ENCODE results near the gene MOB2.

Gene MOB2

GRCh38 chr11:1484061-1484671 is 2.4 kb downstream of the MOB2 start:
- no peak for DNase-seq

DNA sequence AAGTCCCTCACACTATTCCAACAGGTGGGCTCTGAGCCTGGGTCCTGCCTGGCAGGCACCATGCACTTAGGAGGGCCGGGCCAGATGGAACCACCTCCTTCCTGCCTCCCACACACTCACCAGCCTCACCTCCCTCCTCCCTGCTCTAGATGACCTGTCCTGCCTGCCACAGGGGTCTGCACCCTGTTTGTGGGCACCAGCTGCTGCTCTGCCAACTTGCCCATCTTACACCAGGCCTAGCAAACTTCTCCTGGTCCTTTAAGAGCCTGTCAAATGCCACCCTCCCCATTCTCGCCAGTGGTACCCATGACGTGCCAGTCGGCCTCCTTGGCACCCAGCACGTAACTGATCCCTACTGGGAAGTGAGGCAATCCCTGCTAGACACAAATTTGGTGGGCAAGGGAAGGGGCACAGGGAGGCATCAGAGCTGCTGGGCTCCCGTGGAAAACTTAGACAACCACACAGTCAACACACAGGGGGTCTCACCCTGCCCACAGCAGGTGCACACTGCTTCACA is 3.1 kb downstream of the MOB2 start:
- no peak for DNase-seq

GRCh38 chr11:1482581-1483444 is 3.8 kb downstream of the MOB2 start:
- DNase-seq, result no peak

- no peak for DNase-seq
Observed at GRCh38 chr11:1481861-1482441, 4.6 kb downstream of the MOB2 start.

DNA sequence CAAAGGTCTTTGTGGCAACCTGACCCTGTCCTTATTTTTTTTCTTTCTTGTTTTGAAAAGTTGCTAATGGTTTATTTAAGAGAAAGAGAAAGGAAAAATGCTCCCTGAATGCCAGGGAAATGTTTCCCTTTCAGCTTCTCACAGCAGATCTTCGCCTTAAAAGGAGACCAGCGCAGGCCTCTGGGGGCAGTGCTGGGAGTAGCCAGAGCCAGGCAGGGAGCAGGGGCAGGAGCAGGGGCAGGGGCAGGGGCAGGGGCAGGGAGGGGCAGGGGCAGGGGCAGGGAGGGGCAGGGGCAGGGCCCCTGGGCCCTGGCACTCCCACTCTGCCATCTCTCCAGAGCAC is 5.1 kb downstream of the MOB2 start:
- no peak for DNase-seq

DNA sequence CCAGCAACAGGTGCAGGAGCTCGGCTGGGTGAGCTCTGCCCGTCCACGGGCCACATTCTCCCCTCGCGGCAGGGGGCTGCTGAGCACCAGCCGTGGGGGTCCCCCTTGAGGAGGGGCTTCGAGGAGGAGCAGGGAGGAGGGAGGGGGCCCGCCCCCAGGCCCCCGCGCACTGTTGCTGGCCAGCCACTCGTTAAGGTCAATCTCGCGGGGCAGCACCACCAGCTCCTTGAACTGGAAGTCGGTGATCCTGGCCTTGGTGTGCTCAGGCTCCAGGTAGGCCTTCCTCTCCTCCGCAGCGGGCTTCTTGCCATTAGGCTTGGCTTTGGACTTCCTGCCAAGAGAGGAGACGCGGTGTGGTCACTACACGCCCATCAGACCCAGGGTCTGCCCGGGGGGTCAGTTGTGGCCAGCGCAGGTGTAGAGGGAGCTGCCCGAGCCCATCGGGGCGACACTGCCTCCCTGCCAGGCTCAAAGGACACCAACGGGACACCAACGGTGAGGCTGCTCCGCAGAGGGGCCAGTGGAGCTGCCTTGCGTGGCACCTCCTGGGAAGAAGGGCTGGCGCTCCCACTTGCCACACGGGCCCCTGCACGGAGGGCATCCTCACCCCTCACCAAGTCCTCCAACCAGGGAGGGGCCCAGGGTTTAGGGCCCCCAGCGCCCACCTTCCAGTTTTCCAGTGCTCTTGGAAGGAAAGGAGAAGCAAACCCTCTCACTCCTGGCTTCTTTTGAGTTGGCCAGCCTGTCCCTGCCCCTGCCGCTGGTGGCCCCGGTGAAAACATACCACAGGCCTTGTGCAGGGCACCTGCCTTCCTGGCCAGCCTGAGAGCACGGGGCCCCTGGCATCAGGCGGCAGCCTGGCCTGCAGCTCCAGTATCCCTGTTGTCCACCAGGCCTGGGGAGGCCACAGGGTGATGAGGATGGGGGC is 5.8 kb downstream of the MOB2 start:
- DNase-seq, result no peak

GRCh38 chr11:1480191-1480554 is 6.4 kb downstream of the MOB2 start:
- no peak for DNase-seq

DNA sequence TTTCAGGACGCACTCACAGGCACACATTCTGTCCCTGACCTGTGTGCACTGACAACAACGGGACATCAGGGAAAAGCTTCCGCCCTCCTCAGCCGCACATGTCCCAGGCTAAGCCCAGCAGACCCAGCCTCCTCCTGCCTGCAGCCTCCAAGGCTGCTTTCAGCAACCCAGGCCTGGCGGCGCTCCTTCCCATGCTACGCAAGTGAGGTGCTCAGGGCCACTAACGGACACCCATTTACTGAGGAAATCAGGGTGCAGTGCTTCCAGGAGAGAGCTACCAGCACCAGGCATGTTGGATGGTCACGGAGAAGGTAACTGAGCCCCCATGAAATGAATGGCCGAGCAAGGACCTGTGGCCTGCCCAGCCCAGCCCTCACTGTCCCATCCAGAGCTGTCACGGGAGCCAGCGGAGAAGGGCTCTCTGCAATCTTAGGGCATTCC is 6.9 kb downstream of the MOB2 start:
- DNase-seq, result no peak

DNA sequence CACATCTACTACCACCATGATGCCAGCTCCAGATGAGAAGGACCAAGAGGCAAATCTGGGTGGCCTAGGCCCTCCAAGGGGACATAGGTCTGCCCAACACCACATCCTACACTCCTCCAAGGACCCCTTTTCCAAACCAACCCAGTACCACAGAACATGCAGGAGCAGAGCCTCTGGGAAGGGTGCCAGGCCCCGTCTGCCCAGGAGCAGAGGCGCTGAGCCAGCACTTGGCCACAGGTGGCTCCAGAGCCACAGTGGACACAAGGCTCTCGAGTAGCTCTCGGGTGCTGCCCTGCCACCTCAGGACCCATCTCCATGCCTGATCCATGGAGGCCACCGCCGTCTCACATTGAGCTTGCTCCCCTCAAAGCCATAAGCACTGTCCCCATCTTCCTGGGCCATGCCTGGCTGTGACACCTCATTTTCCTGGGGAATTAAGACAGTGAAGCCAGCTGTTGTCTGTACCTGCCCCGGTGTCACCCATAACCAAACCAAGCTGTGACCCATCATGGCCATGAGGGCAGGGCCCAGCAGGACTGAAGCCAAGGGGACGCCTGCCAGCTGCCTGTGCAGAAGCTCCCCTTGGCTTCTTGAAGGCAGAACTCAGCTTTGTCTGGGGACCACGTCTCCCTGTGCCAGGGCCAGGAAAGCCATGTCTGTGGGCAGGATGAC is 7.4 kb downstream of the MOB2 start:
- no peak for DNase-seq

GRCh38 chr11:1478544-1478943 is 8.0 kb downstream of the MOB2 start:
- DNase-seq, result no peak

GRCh38 chr11:1478011-1478410 is 8.6 kb downstream of the MOB2 start:
- no peak for DNase-seq

- DNase-seq, result no peak
Observed at GRCh38 chr11:1476940-1477736, 9.4 kb downstream of the MOB2 start.

GRCh38 chr11:1475841-1476240 is 10.7 kb downstream of the MOB2 start:
- DNase-seq, result no peak

DNA sequence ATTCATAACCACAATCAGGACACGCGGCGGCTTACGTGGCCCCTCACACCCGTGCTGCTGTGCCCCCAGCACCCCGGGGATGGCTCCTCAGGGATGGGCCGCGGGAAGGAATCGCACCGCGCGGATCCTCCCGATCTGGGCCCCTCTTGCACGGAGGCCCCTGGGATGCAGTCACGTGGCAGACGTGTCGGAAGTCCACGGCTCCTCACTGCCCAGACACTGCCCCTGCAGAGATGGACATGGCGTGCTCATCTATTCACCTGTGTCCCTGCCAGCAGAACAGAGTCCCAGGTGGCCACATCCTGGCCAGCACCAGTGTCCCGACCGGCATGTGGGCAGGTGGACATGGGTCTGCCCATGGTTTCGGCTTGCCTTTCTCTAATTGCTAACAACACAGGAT is 12.8 kb downstream of the MOB2 start:
- DNase-seq, result no peak

DNA sequence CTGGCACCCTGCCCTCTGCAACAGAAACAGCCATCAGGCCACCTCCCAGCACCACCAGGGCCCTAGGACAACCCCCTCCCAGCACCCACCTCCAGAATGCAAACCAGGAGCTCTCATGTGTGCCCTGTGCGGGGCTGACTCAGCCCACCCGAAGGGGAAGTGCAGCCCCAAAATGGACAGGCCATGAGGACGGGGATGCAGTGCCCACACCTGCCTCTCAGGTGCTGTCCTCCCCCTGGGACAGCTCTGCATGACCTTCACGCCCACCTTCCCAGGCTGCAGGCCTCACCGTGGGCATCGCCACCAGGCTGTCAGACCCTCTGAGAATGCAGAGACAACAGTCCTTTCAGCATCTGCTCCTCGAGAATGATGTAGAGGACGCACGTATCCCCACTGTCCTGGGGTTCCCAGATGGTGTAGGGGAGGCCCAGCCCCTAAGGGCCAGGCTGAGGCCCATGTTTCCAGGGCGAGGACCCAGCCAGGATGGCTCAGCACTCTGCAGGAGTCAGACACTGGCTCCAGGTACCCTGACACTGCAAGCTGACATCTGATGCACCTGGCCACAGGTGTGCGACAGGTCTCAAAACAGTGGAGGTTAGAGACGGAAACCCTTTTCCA is 13.5 kb downstream of the MOB2 start:
- DNase-seq, result no peak

DNA sequence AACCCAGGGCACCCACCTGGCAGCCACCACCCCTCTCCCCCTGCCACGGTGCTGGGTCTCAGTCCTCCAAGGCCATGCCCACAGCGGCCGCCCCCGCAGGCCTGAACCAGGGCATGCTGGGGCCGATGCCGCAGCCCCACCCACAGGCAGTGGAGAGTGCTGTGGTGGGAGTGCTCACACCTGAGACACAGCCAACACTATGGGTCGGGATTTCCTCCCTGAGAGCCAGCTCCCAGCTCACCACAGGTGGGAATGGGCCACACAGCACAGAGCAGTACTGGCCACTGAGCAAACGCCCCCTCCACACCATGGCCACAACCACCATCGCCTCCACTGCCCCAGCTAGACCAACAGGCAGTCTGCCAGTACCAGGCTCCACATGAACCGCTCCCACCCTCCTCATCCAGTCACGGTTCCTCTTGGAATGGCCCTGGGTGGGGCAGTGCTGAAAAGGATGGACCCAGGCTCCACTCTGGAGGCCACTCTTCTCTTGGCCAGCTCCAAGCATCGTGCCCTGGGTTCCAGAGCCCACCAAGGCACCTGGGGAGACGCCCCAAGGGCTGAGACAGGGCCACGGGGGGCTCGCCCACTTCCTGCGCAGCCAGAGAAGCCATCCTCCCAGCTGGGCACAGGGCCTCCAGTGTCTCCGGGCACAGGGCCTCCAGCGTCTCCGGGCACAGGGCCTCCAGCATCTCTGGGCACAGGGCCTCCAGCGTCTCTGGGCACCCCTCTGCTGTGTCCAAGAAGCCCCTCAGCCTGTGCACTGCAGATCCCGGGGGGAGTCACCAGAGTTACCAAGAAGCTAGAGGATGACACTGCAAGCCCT is 14.2 kb downstream of the MOB2 start:
- DNase-seq, result no peak

GRCh38 chr11:1471736-1472135 is 14.8 kb downstream of the MOB2 start:
- no peak for DNase-seq

- no peak for DNase-seq
Observed at GRCh38 chr11:1470681-1471611, 15.6 kb downstream of the MOB2 start.

Data from CD4-positive, alpha-beta T cell treated with Interleukin-17A for 1 hour (primary cell).